Adipocyte (in vitro differentiated cells): ENCODE results near the gene HLA-B.
A peak's percentile ranks its signal among the peaks of the same experiment; 100 is the strongest.

ENCODE experiments used
- DNase-seq: peaks from one replicate; pipeline ENCODE4 v3.0.0-alpha.2; 2015; ENCODE audit warnings: low read depth
- H3K27me3 ChIP-seq: replicated peaks from 2 replicates; pipeline ENCODE4 v1.7.0; 2013; ENCODE audit warnings: mild to moderate bottlenecking, low read length, moderate library complexity; ENCODE audit not compliant: control insufficient read depth, insufficient read depth
- H3K36me3 ChIP-seq: 2 replicates; pipeline ENCODE4 v1.7.0; 2013; ENCODE audit warnings: low read length, mild to moderate bottlenecking, moderate library complexity; ENCODE audit not compliant: control insufficient read depth, insufficient read depth, severe bottlenecking
- H3K4me1 ChIP-seq: 2 replicates; pipeline ENCODE4 v1.7.0; 2013; ENCODE audit warnings: mild to moderate bottlenecking, low read length, moderate library complexity; ENCODE audit not compliant: control insufficient read depth, insufficient read depth
- H3K4me3 ChIP-seq: 2 replicates; pipeline ENCODE4 v1.7.0; 2013; ENCODE audit warnings: mild to moderate bottlenecking, low read length, moderate library complexity
- H3K9ac ChIP-seq: 2 replicates; pipeline ENCODE4 v1.7.0; 2013; ENCODE audit warnings: mild to moderate bottlenecking, low read length, moderate library complexity
- H3K9me3 ChIP-seq: 2 replicates; pipeline ENCODE4 v1.7.0; 2013; ENCODE audit warnings: mild to moderate bottlenecking, low read length, moderate library complexity; ENCODE audit not compliant: control insufficient read depth

Gene HLA-B

GRCh38 chr6:31359581-31359980, 2.6 kb upstream of the HLA-B start:
- DNase-seq = no peak
- H3K27me3 ChIP-seq = peaks cover 18% of the 10 kb centered on the region
- no peaks in the 10 kb centered on the region for H3K9me3 ChIP-seq
- no peak overlapping the region for H3K9ac ChIP-seq
- H3K36me3 ChIP-seq = no peaks in the 10 kb centered on the region
- no peak overlapping the region for H3K4me3 ChIP-seq
- H3K4me1 ChIP-seq = peaks cover 4% of the 10 kb centered on the region

- Histone ChIP-seq H3K36me3 (peaks cover 6% of the 10 kb centered on the region), H3K27me3 (peaks cover 18% of the 10 kb centered on the region)
Observed at GRCh38 chr6:31358302-31358701, 1.3 kb upstream of the HLA-B start.

DNA sequence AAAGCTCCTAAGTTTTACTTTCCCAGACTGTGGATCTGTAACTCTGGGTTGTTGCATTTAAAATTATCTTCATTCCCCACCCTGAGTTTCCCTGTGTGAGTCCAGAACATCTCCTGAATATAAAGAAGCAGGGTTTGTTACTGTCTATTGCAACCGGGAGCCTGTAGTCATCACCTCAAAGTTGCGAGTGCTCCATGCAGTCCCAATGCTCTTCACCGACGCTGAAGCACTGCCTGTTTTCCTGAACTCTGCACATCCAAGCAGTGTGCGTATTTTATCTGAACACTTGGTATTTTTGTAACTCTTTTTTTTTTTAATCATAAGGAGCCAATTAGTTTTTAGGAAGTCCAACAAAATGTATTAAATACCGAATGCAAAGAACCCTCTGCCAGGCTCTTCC, 907 bp upstream of the HLA-B start:
- DNase-seq = no peak
- Histone ChIP-seq H3K9ac (no peak overlapping the region), H3K27me3 (peaks cover 18% of the 10 kb centered on the region), H3K36me3 (peaks cover 6% of the 10 kb centered on the region), H3K4me3 (no peak overlapping the region), H3K9me3 (no peaks in the 10 kb centered on the region), H3K4me1 (peaks cover 4% of the 10 kb centered on the region)

More at GRCh38 chr6:31358302-31358701, 1.3 kb upstream of the HLA-B start:
- no peak for DNase-seq
- H3K4me1 ChIP-seq = peaks cover 4% of the 10 kb centered on the region
- no peak overlapping the region for H3K4me3 ChIP-seq
- H3K9ac ChIP-seq = no peak overlapping the region
- no peaks in the 10 kb centered on the region for H3K9me3 ChIP-seq

GRCh38 chr6:31356216-31356945, 598 bp downstream of the HLA-B start:
- peak overlapping the region; percentile 84 for H3K4me3 ChIP-seq
- DNase-seq = peak; percentile 68
- peaks cover 14% of the 10 kb centered on the region for H3K27me3 ChIP-seq
- peak overlapping the region; percentile 83 for H3K9ac ChIP-seq
- H3K9me3 ChIP-seq = no peaks in the 10 kb centered on the region
- H3K36me3 ChIP-seq = peaks cover 6% of the 10 kb centered on the region
- H3K4me1 ChIP-seq = peaks cover 4% of the 10 kb centered on the region

DNA sequence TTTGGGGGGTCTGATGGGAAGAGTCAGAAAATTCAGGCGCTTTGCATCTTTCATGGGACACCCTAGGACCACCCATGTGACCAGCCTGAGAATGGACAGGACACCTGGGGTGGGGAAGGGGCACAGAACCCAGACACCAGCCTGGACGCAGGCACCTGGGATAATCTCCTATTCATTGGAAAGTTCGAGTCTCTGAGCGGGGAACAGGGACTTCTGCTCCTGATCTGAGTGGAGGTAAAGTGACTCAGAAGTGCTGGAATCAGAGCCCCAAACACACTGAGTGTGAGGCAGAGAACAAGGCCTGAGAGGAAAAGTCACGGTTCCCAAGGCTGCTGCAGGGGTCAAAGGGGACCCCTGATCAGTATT, 1.4 kb downstream of the HLA-B start:
- no peak for DNase-seq
- no peaks in the 10 kb centered on the region for H3K9me3 ChIP-seq
- peaks cover 14% of the 10 kb centered on the region for H3K27me3 ChIP-seq
- peak overlapping the region; percentile 84 for H3K4me3 ChIP-seq
- peaks cover 4% of the 10 kb centered on the region for H3K4me1 ChIP-seq
- H3K9ac ChIP-seq = no peak overlapping the region
- H3K36me3 ChIP-seq = peaks cover 6% of the 10 kb centered on the region

DNA sequence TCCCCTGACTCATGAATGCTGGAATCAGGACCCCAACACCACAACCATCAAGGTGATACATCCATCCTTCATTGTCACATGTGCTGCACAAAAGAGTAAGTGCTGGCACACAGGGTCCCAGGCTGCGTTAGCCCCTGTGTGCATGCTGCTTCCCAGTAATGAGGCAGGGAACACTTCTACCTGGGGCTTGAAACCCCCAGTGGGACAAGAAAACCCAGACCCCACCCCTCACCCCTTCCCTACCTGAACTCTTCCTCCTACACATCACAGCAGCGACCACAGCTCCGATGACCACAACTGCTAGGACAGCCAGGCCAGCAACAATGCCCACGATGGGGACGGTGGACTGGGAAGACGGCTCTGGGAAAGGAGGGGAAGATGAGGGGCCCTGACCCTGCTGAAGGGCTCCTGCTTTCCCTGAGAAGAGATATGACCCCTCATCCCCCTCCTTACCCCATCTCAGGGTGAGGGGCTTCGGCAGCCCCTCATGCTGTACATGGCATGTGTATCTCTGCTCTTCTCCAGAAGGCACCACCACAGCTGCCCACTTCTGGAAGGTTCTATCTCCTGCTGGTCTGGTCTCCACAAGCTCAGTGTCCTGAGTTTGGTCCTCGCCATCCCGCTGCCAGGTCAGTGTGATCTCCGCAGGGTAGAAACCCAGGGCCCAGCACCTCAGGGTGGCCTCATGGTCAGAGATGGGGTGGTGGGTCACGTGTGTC, 2.0 kb downstream of the HLA-B start:
- no peak overlapping the region for H3K4me3 ChIP-seq
- peaks cover 14% of the 10 kb centered on the region for H3K27me3 ChIP-seq
- no peaks in the 10 kb centered on the region for H3K9me3 ChIP-seq
- peaks cover 6% of the 10 kb centered on the region for H3K36me3 ChIP-seq
- H3K4me1 ChIP-seq = peaks cover 4% of the 10 kb centered on the region
- no peak overlapping the region for H3K9ac ChIP-seq
- no peak for DNase-seq

GRCh38 chr6:31354158-31354863, 2.7 kb downstream of the HLA-B start:
- H3K9ac ChIP-seq = no peak overlapping the region
- H3K36me3 ChIP-seq = peaks cover 6% of the 10 kb centered on the region
- peaks cover 9% of the 10 kb centered on the region for H3K27me3 ChIP-seq
- no peaks in the 10 kb centered on the region for H3K9me3 ChIP-seq
- H3K4me1 ChIP-seq = peaks cover 4% of the 10 kb centered on the region
- no peak for DNase-seq
- no peak overlapping the region for H3K4me3 ChIP-seq

GRCh38 chr6:31353384-31353945, 3.5 kb downstream of the HLA-B start:
- Histone ChIP-seq H3K4me3 (no peak overlapping the region), H3K36me3 (peaks cover 6% of the 10 kb centered on the region), H3K9me3 (no peaks in the 10 kb centered on the region), H3K4me1 (peaks cover 4% of the 10 kb centered on the region), H3K27me3 (peaks cover 6% of the 10 kb centered on the region), H3K9ac (no peak overlapping the region)
- no peak for DNase-seq

GRCh38 chr6:31352683-31353383, 4.1 kb downstream of the HLA-B start:
- no peak for DNase-seq
- H3K27me3 ChIP-seq = peaks cover 5% of the 10 kb centered on the region
- H3K4me1 ChIP-seq = peaks cover 4% of the 10 kb centered on the region
- H3K4me3 ChIP-seq = no peak overlapping the region
- no peak overlapping the region for H3K9ac ChIP-seq
- H3K9me3 ChIP-seq = no peaks in the 10 kb centered on the region
- H3K36me3 ChIP-seq = peaks cover 6% of the 10 kb centered on the region

- Histone ChIP-seq H3K27me3 (peaks cover 1% of the 10 kb centered on the region), H3K9ac (no peak overlapping the region), H3K36me3 (peaks cover 6% of the 10 kb centered on the region), H3K9me3 (no peaks in the 10 kb centered on the region), H3K4me3 (no peak overlapping the region), H3K4me1 (peaks cover 4% of the 10 kb centered on the region)
- DNase-seq = no peak
Observed at GRCh38 chr6:31352310-31352682, 4.7 kb downstream of the HLA-B start.
